ENCODE results near the gene LRRC37A2. TPM values are rescaled to one million over a fixed set of nuclear protein-coding genes. Genes with fewer than 3 reads are reported as not detected.
"Not testable (repeated sequence)": the region's sequence is repeated elsewhere in the genome, so short reads cannot be mapped to it uniquely, and the experiment has no call there.

The LRRC37A2 gene
- total RNA-seq (8.5 TPM), polyA plus RNA-seq (ENCODE audit: insufficient read depth in 1 of 8, insufficient read length in 8 of 8, low replicate concordance in 1 of 8) (10 to 100 TPM; 11.5 to 28.4 (median 13.6) TPM)
- long read RNA-seq, donor 1, partial matches to known transcripts = 0 of 4 reads
- long read RNA-seq, donor 1, other reads (novel, unspliced or antisense) = 0 of 4 reads
- long read RNA-seq, donor 2, partial matches to known transcripts = 0 of 1 reads
- long read RNA-seq, donor 2, other reads (novel, unspliced or antisense) = 0 of 1 reads
- long read RNA-seq, donor 3, transcript LRRC37A2-202 (6 exons, 3,082 nt) = major isoform, 8 of 8 reads
- long read RNA-seq, donor 3, partial matches to known transcripts = 0 of 8 reads
- long read RNA-seq, donor 3, other reads (novel, unspliced or antisense) = 0 of 8 reads
- long read RNA-seq, donor 4, partial matches to known transcripts = 0 of 1 reads
- long read RNA-seq, donor 4, other reads (novel, unspliced or antisense) = 0 of 1 reads
- long read RNA-seq, donor 5, partial matches to known transcripts = 0 of 4 reads
- long read RNA-seq, donor 5, other reads (novel, unspliced or antisense) = 0 of 4 reads
- long read RNA-seq, donor 6, transcript LRRC37A2-202 (6 exons, 3,082 nt) = major isoform, 7 of 17 reads
- long read RNA-seq, donor 6, partial matches to known transcripts = 10 of 17 reads
- long read RNA-seq, donor 6, other reads (novel, unspliced or antisense) = 0 of 17 reads
- long read RNA-seq, donor 7, partial matches to known transcripts = 0 of 3 reads
- long read RNA-seq, donor 7, other reads (novel, unspliced or antisense) = 0 of 3 reads
- long read RNA-seq, donor 8 = 0 reads
- long read RNA-seq, donor 9, partial matches to known transcripts = 0 of 1 reads
- long read RNA-seq, donor 9, other reads (novel, unspliced or antisense) = 0 of 1 reads
- long read RNA-seq, donor 10, partial matches to known transcripts = 7 of 8 reads
- long read RNA-seq, donor 10, other reads (novel, unspliced or antisense) = 0 of 8 reads
- long read RNA-seq, donor 11, partial matches to known transcripts = 5 of 8 reads
- long read RNA-seq, donor 11, other reads (novel, unspliced or antisense) = 0 of 8 reads

- H3K4me3 ChIP-seq (ENCODE audit: low read length); H3K4me1 ChIP-seq (ENCODE audit: control insufficient read depth, insufficient read depth, low read length); H3K9me3 ChIP-seq (replicated peaks; ENCODE audit: control insufficient read depth, low read depth, low read length); H3K27me3 ChIP-seq (ENCODE audit: control insufficient read depth, insufficient read depth, low read length); DNase-seq; H3K27ac ChIP-seq (ENCODE audit: low read length); H3K36me3 ChIP-seq (ENCODE audit: control insufficient read depth, insufficient read depth, low read length): not testable (repeated sequence)
- no CpG with 5 or more reads among the region's 11 CpGs for WGBS (ENCODE audit: insufficient coverage)
Observed at GRCh38 chr17:46512168-46512567, at the start of gene LRRC37A2. TSS of gene LRRC37A2 (plus strand) at chr17:46512468. CDS start at chr17:46512713, 245 bp downstream.

GRCh38 chr17:46467618-46468017, 44.6 kb upstream of the LRRC37A2 start:
- WGBS (ENCODE audit: insufficient coverage) = no CpG with 5 or more reads among the region's 5 CpGs

GRCh38 chr17:46474489-46474888, 37.8 kb upstream of the LRRC37A2 start:
- not testable (repeated sequence) for H3K4me3 ChIP-seq (ENCODE audit: low read length); H3K27ac ChIP-seq (ENCODE audit: low read length); H3K4me1 ChIP-seq (ENCODE audit: control insufficient read depth, insufficient read depth, low read length); H3K9me3 ChIP-seq (replicated peaks; ENCODE audit: control insufficient read depth, low read depth, low read length); H3K36me3 ChIP-seq (ENCODE audit: control insufficient read depth, insufficient read depth, low read length); DNase-seq; H3K27me3 ChIP-seq (ENCODE audit: control insufficient read depth, insufficient read depth, low read length)
- no CpG with 5 or more reads among the region's 3 CpGs for WGBS (ENCODE audit: insufficient coverage)

More at GRCh38 chr17:46467618-46468017, 44.6 kb upstream of the LRRC37A2 start:
- H3K27me3 ChIP-seq (ENCODE audit: control insufficient read depth, insufficient read depth, low read length); H3K27ac ChIP-seq (ENCODE audit: low read length); H3K36me3 ChIP-seq (ENCODE audit: control insufficient read depth, insufficient read depth, low read length); DNase-seq; H3K4me1 ChIP-seq (ENCODE audit: control insufficient read depth, insufficient read depth, low read length); H3K4me3 ChIP-seq (ENCODE audit: low read length); H3K9me3 ChIP-seq (replicated peaks; ENCODE audit: control insufficient read depth, low read depth, low read length): not testable (repeated sequence)

GRCh38 chr17:46475583-46475982, 36.7 kb upstream of the LRRC37A2 start:
- not testable (repeated sequence) for H3K36me3 ChIP-seq (ENCODE audit: control insufficient read depth, insufficient read depth, low read length); H3K27ac ChIP-seq (ENCODE audit: low read length); DNase-seq; H3K4me3 ChIP-seq (ENCODE audit: low read length); H3K4me1 ChIP-seq (ENCODE audit: control insufficient read depth, insufficient read depth, low read length); H3K9me3 ChIP-seq (replicated peaks; ENCODE audit: control insufficient read depth, low read depth, low read length); H3K27me3 ChIP-seq (ENCODE audit: control insufficient read depth, insufficient read depth, low read length)
- WGBS (ENCODE audit: insufficient coverage) = no CpG with 5 or more reads among the region's 2 CpGs

GRCh38 chr17:46478823-46479222, 33.4 kb upstream of the LRRC37A2 start:
- H3K9me3 ChIP-seq (replicated peaks; ENCODE audit: control insufficient read depth, low read depth, low read length); H3K36me3 ChIP-seq (ENCODE audit: control insufficient read depth, insufficient read depth, low read length); H3K27me3 ChIP-seq (ENCODE audit: control insufficient read depth, insufficient read depth, low read length); DNase-seq; H3K4me3 ChIP-seq (ENCODE audit: low read length); H3K27ac ChIP-seq (ENCODE audit: low read length); H3K4me1 ChIP-seq (ENCODE audit: control insufficient read depth, insufficient read depth, low read length): not testable (repeated sequence)
- WGBS (ENCODE audit: insufficient coverage) = no CpG with 5 or more reads among the region's 3 CpGs

GRCh38 chr17:46481310-46481709, 31.0 kb upstream of the LRRC37A2 start:
- not testable (repeated sequence) for DNase-seq; H3K9me3 ChIP-seq (replicated peaks; ENCODE audit: control insufficient read depth, low read depth, low read length); H3K4me3 ChIP-seq (ENCODE audit: low read length); H3K36me3 ChIP-seq (ENCODE audit: control insufficient read depth, insufficient read depth, low read length); H3K27ac ChIP-seq (ENCODE audit: low read length); H3K4me1 ChIP-seq (ENCODE audit: control insufficient read depth, insufficient read depth, low read length); H3K27me3 ChIP-seq (ENCODE audit: control insufficient read depth, insufficient read depth, low read length)
- no CpG with 5 or more reads among the region's 2 CpGs for WGBS (ENCODE audit: insufficient coverage)

- not testable (repeated sequence) for H3K4me1 ChIP-seq (ENCODE audit: control insufficient read depth, insufficient read depth, low read length); H3K9me3 ChIP-seq (replicated peaks; ENCODE audit: control insufficient read depth, low read depth, low read length); DNase-seq; H3K36me3 ChIP-seq (ENCODE audit: control insufficient read depth, insufficient read depth, low read length); H3K27ac ChIP-seq (ENCODE audit: low read length); H3K4me3 ChIP-seq (ENCODE audit: low read length); H3K27me3 ChIP-seq (ENCODE audit: control insufficient read depth, insufficient read depth, low read length)
- 89% methylated on average over 3 of the region's 16 CpGs for WGBS (ENCODE audit: insufficient coverage)
Observed at GRCh38 chr17:46492021-46492420, 20.2 kb upstream of the LRRC37A2 start.

- not testable (repeated sequence) for H3K4me1 ChIP-seq (ENCODE audit: control insufficient read depth, insufficient read depth, low read length); H3K27me3 ChIP-seq (ENCODE audit: control insufficient read depth, insufficient read depth, low read length); DNase-seq; H3K27ac ChIP-seq (ENCODE audit: low read length); H3K9me3 ChIP-seq (replicated peaks; ENCODE audit: control insufficient read depth, low read depth, low read length); H3K4me3 ChIP-seq (ENCODE audit: low read length); H3K36me3 ChIP-seq (ENCODE audit: control insufficient read depth, insufficient read depth, low read length)
- no CpG with 5 or more reads among the region's 6 CpGs for WGBS (ENCODE audit: insufficient coverage)
Observed at GRCh38 chr17:46499437-46500139, 12.7 kb upstream of the LRRC37A2 start.

- H3K4me1 ChIP-seq (ENCODE audit: control insufficient read depth, insufficient read depth, low read length); H3K4me3 ChIP-seq (ENCODE audit: low read length); H3K36me3 ChIP-seq (ENCODE audit: control insufficient read depth, insufficient read depth, low read length); DNase-seq; H3K9me3 ChIP-seq (replicated peaks; ENCODE audit: control insufficient read depth, low read depth, low read length); H3K27ac ChIP-seq (ENCODE audit: low read length); H3K27me3 ChIP-seq (ENCODE audit: control insufficient read depth, insufficient read depth, low read length): not testable (repeated sequence)
- no CpG with 5 or more reads among the region's 7 CpGs for WGBS (ENCODE audit: insufficient coverage)
Observed at GRCh38 chr17:46505896-46506295, 6.4 kb upstream of the LRRC37A2 start.
